ENCODE results near the gene FBL. TPM values are rescaled to one million over a fixed set of nuclear protein-coding genes. Genes with fewer than 3 reads are reported as not detected.

The FBL gene
- total RNA-seq, 2 donors from 2014 or later, result 52.7 to 103 TPM

DNA sequence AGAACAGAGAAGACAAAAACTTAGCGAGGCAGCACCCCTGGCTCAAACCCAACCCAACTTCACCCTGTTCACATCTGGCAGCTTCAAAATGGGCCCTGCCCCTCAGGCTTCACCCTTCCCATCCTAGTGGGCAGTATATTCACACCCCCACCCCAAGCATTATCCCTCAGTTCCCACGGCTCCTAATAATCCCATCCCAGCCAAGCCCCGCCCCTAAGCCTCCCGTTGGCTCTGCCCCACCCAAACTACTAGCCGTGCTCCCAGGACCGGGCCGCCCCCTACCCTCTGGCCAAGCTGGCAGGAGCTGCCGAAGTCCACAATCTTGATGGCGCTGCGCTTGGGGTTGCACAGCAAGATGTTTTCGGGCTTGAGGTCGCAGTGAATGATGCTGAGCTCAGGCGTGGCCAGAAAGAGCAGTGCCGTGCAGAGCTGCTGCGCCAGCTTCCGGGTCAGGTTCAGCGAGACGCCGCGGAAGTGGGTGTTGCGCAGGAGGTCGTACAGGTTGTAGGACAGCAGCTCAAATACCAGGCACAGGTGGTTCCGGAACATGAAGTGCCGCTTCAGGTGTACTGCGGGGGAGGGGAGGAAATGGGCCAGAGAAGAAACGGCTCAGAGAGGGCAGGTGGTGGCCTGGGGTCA lies 18.0 kb downstream of the FBL start:
- Histone ChIP-seq H3K27me3 (replicated peaks; ENCODE audit: insufficient read depth) (no peaks in the 10 kb centered on the region), H3K36me3 (peaks cover 33% of the 10 kb centered on the region), H3K4me3 (no peak overlapping the region)

DNA sequence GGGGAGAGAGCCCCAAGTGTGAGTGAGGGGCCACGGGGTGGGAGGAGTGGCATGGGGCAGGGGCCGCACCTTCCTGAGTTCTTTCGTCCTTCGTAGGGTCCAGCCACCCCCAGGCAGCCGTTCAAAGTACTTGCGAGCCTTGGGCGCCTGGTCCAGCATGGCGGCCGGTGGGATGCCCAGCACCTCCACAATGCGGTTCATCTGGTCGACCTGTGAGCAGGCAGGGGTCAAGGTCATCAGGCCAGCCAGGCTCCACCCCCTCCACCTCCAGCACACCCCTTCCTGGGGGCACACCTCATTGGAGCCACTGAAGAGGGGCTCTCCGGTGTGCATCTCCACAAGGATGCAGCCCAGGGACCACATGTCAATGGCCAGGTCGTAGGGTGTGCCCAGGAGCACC lies 19.0 kb downstream of the FBL start:
- ATAC-seq (ENCODE audit: insufficient number of reproducible peaks, low FRiP score, low read depth) (no peak), DNase-seq (ENCODE audit: low spot score) (no peak)
- H3K4me1 ChIP-seq (ENCODE audit: control insufficient read depth in 1 of 2, low read depth in 2 of 2), result peaks cover 3 to 18% of the 10 kb centered on the region in 2 donors
- H3K27ac ChIP-seq, result no peak overlapping the region
- no peaks in the 10 kb centered on the region for H3K9me3 ChIP-seq
- TF ChIP-seq, protein P1, sequence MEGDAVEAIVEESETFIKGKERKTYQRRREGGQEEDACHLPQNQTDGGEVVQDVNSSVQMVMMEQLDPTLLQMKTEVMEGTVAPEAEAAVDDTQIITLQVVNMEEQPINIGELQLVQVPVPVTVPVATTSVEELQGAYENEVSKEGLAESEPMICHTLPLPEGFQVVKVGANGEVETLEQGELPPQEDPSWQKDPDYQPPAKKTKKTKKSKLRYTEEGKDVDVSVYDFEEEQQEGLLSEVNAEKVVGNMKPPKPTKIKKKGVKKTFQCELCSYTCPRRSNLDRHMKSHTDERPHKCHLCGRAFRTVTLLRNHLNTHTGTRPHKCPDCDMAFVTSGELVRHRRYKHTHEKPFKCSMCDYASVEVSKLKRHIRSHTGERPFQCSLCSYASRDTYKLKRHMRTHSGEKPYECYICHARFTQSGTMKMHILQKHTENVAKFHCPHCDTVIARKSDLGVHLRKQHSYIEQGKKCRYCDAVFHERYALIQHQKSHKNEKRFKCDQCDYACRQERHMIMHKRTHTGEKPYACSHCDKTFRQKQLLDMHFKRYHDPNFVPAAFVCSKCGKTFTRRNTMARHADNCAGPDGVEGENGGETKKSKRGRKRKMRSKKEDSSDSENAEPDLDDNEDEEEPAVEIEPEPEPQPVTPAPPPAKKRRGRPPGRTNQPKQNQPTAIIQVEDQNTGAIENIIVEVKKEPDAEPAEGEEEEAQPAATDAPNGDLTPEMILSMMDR (IDR thresholded peaks at IDR 0.05), result no peak
- no peak overlapping the region for H3K4me3 ChIP-seq
- H3K27me3 ChIP-seq (replicated peaks; ENCODE audit: insufficient read depth), result no peaks in the 10 kb centered on the region
- H3K36me3 ChIP-seq, result peaks cover 33% of the 10 kb centered on the region

More for the DNA sequence above, 18.0 kb downstream of the FBL start:
- Histone ChIP-seq H3K4me1 (ENCODE audit: control insufficient read depth in 1 of 2, low read depth in 2 of 2) (peaks cover 9 to 28% of the 10 kb centered on the region in 2 donors), H3K27ac (no peak overlapping the region), H3K9me3 (no peaks in the 10 kb centered on the region)
- DNase-seq (ENCODE audit: low spot score), result no peak
- no peak for ATAC-seq (ENCODE audit: insufficient number of reproducible peaks, low FRiP score, low read depth)
- TF ChIP-seq, protein P1 (IDR thresholded peaks at IDR 0.05), result no peak

DNA sequence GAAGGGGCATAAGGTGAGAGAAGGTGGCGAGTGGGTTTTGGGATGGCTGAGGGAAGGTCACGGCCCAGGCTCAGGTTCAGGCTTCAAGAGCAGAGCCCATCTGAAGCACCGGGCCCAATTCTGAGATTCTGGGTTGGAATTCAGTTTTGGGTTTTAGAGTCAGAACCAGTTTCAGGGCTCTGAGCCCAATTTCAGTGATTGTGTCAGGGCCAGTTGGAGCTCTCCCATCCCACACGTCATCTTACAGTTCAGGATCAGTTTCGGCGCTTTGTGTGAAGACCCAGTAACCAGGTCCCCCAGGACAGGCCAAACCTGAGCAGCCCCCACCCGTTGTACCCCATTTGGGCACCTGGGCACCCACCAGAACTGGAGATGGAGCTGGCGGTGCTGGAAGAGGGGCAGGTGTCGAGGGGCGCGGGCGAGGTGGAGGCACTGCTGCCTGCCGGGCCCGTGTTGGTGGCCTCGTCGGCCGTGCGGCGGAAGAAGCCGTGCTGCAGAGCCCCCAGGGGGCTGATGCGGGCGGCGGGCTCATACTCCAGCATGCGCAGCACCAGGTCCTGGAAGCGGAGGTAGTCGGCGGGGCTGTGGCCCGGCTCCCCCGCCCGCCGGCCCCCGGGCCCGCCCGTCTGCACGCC lies 19.8 kb downstream of the FBL start:
- Histone ChIP-seq H3K4me1 (ENCODE audit: control insufficient read depth in 1 of 2, low read depth in 2 of 2) (peaks cover 3 to 13% of the 10 kb centered on the region in 2 donors), H3K27me3 (replicated peaks; ENCODE audit: insufficient read depth) (no peaks in the 10 kb centered on the region), H3K9me3 (no peaks in the 10 kb centered on the region), H3K36me3 (peaks cover 33% of the 10 kb centered on the region), H3K27ac (no peak overlapping the region), H3K4me3 (no peak overlapping the region)
- TF ChIP-seq, protein P1 (IDR thresholded peaks at IDR 0.05), result no peak
- DNase-seq (ENCODE audit: low spot score), result no peak
- ATAC-seq (ENCODE audit: insufficient number of reproducible peaks, low FRiP score, low read depth), result no peak

DNA sequence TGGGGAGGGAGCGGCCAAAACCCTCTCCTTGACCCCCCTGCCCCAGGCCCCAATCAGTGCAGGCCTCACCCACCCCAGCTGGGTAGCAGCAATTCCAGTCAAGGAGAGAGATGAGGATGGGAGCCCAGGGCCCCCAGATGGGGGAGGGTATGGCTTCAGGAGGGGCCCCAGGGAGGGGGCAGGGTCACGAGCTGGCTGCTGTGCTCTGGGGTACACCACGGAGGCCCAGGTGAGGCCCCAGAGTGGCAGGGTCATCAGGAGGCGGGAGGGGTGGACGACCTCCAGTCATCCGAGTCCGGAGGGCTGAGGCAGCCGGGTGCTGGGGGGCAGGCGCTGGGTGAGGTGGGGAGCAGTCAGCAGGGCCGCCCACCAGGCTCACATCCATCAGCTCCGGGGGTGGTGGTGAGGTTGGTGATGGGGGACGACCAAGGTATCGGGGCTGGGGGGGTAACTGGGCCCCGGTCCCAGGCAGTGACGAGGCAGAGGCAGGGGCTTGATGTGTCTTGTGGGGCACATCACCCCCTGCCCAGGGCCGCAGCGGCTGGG lies 20.6 kb downstream of the FBL start:
- TF ChIP-seq, protein P1 (IDR thresholded peaks at IDR 0.05), result no peak
- H3K36me3 ChIP-seq, result peaks cover 27% of the 10 kb centered on the region

DNA sequence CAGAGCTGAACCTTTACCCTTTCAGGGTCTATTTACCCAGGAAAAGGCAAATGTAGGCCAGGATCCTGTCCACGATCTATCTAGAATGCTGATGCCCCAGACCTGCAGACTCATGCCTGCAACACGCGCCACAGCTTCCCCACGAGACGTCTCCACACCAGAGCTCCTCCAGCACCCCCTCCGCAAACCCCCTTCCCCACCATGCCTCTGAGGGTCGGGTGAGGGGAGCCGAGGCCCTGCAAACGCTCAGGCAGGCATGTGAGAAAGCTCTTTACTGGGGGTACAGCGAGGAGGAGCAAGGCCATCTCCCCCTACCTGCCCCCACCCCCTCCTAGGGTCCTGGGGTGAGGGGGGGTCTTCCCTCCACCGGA lies 21.1 kb downstream of the FBL start:
- TF ChIP-seq, protein P1 (IDR thresholded peaks at IDR 0.05), result no peak
- peaks cover 21% of the 10 kb centered on the region for H3K36me3 ChIP-seq
- peaks cover 3 to 13% of the 10 kb centered on the region in 2 donors for H3K4me1 ChIP-seq (ENCODE audit: control insufficient read depth in 1 of 2, low read depth in 2 of 2)
- ATAC-seq (ENCODE audit: insufficient number of reproducible peaks, low FRiP score, low read depth) (no peak), DNase-seq (ENCODE audit: low spot score) (no peak)
- no peaks in the 10 kb centered on the region for H3K27me3 ChIP-seq (replicated peaks; ENCODE audit: insufficient read depth)
- H3K27ac ChIP-seq, result peak overlapping the region; percentile 38 to 67
- no peaks in the 10 kb centered on the region for H3K9me3 ChIP-seq
- peak overlapping the region; percentile 75 for H3K4me3 ChIP-seq

More for the DNA sequence above, 20.6 kb downstream of the FBL start:
- no peaks in the 10 kb centered on the region for H3K9me3 ChIP-seq
- no peaks in the 10 kb centered on the region for H3K27me3 ChIP-seq (replicated peaks; ENCODE audit: insufficient read depth)
- no peak overlapping the region for H3K4me3 ChIP-seq
- H3K27ac ChIP-seq, result no peak overlapping the region
- ATAC-seq (ENCODE audit: insufficient number of reproducible peaks, low FRiP score, low read depth), result no peak
- no peak for DNase-seq (ENCODE audit: low spot score)
- H3K4me1 ChIP-seq (ENCODE audit: control insufficient read depth in 1 of 2, low read depth in 2 of 2), result peaks cover 3 to 13% of the 10 kb centered on the region in 2 donors
